SH-SY5Y (cell line): ENCODE measurements around the gene HAUS3.

Experiments used
- GATA2 ChIP-seq: IDR thresholded peaks from 2 replicates; pipeline ENCODE4 v1.6.1; 2011; ENCODE audit warnings: mild to moderate bottlenecking, low read depth, low read length
- GATA3 ChIP-seq: IDR thresholded peaks from 2 replicates; pipeline ENCODE4 v1.6.1; 2011; ENCODE audit warnings: low read depth, mild to moderate bottlenecking, low read length, moderate library complexity

- no peak for TF ChIP-seq GATA2
- TF ChIP-seq GATA3, result no peak
Measured at GRCh38 chr4:2289311-2289954, 47.5 kb upstream of the HAUS3 start.
